IMR-90 (cell line): ENCODE measurements around the gene P2RX3.

ENCODE experiments used
- CHD1 ChIP-seq: IDR thresholded peaks from 2 replicates; pipeline ENCODE4 v1.6.1; 2012; ENCODE audit warnings: low read depth, low read length, improper control_type of control experiment
- CTCF ChIP-seq: conservative IDR thresholded peaks from 2 replicates; pipeline ENCODE4 v1.5.1; 2012; ENCODE audit warnings: mild to moderate bottlenecking, low read depth, low read length, improper control_type of control experiment
- FOS ChIP-seq: fragments of 150-350 bp; IDR thresholded peaks from 2 replicates; pipeline ENCODE4 v1.6.1; 2016; ENCODE audit warnings: low read depth, low read length
- MXI1 ChIP-seq: IDR thresholded peaks from 2 replicates; pipeline ENCODE4 v1.6.1; 2012; ENCODE audit warnings: low read depth, mild to moderate bottlenecking, low read length, moderate library complexity, borderline replicate concordance
- POLR2A ChIP-seq: IDR thresholded peaks from 2 replicates; pipeline ENCODE4 v1.6.1; 2012; ENCODE audit warnings: mild to moderate bottlenecking, low read depth, low read length
- RAD21 ChIP-seq: IDR thresholded peaks from 2 replicates; pipeline ENCODE4 v1.6.1; 2012; ENCODE audit warnings: low read length, improper control_type of control experiment
- SMC3 ChIP-seq: fragments of 150-350 bp; IDR thresholded peaks from 2 replicates; pipeline ENCODE4 v1.6.1; 2016; ENCODE audit warnings: low read depth, mild to moderate bottlenecking, antibody characterized with exemption, low read length, moderate library complexity

GRCh38 chr11:57378186-57378585 is 40.0 kb downstream of the P2RX3 start:
- TF ChIP-seq SMC3 (no peak), POLR2A (no peak), CTCF (no peak), RAD21 (no peak), MXI1 (no peak), CHD1 (no peak), FOS (no peak)
